ENCODE results near the gene PLIN3.

GRCh38 chr19:4902796-4903195 lies 35.3 kb upstream of the PLIN3 start, which contains the start of gene ARRDC5:
- TF ChIP-seq CTCF (IDR thresholded peaks at IDR 0.05) (no peak), EZH2 (IDR thresholded peaks at IDR 0.05; ENCODE audit: borderline replicate concordance, insufficient read depth, low read depth, low read length, poor library complexity, severe bottlenecking) (no peak)
